Astrocyte (in vitro differentiated cells and primary cell): ENCODE measurements around the gene FBXL16. TPM values are rescaled to one million over a fixed set of nuclear protein-coding genes. Genes with fewer than 3 reads are reported as not detected.

ENCODE experiments used
- DNase-seq: peaks from one replicate; pipeline ENCODE4 v3.0.0-alpha.2; 2010; ENCODE audit warnings: low read depth
- FAIRE-seq: peaks from 2 replicates; lab custom pipeline; 2011; peaks lifted over from hg19 to GRCh38; lab: Jason Lieb, UNC
- H2AFZ ChIP-seq: 2 replicates; pipeline ENCODE4 v1.6.0; 2012; ENCODE audit warnings: low read depth, low read length, inconsistent platforms
- H3K27ac ChIP-seq: 2 replicates; pipeline ENCODE4 v1.5.1; 2011; ENCODE audit warnings: low read depth, low read length, inconsistent platforms
- H3K27me3 ChIP-seq: 2 replicates; pipeline ENCODE4 v1.6.0; 2011; ENCODE audit warnings: low read length, inconsistent platforms; ENCODE audit not compliant: insufficient read depth
- H3K36me3 ChIP-seq: 2 replicates; pipeline ENCODE4 v1.5.1; 2011; ENCODE audit warnings: low read length, inconsistent platforms; ENCODE audit not compliant: insufficient read depth
- H3K4me1 ChIP-seq: 2 replicates; pipeline ENCODE4 v1.5.1; 2011; ENCODE audit warnings: low read length, inconsistent platforms; ENCODE audit not compliant: insufficient read depth
- H3K4me2 ChIP-seq: 2 replicates; pipeline ENCODE4 v1.6.0; 2012; ENCODE audit warnings: low read length, inconsistent platforms
- H3K4me3 ChIP-seq: 2 replicates; pipeline ENCODE4 v1.5.1; 2011; ENCODE audit warnings: low read depth, mild to moderate bottlenecking, low read length, inconsistent platforms; ENCODE audit not compliant: insufficient read depth
- H3K79me2 ChIP-seq: 2 replicates; pipeline ENCODE4 v1.6.0; 2012; ENCODE audit warnings: mild to moderate bottlenecking, low read length, inconsistent platforms; ENCODE audit not compliant: insufficient read depth
- H3K9ac ChIP-seq: 2 replicates; pipeline ENCODE4 v1.6.0; 2012; ENCODE audit warnings: mild to moderate bottlenecking, low read length, inconsistent platforms
- H3K9me3 ChIP-seq: 2 replicates; pipeline ENCODE4 v1.5.1; 2012; ENCODE audit warnings: low read depth, mild to moderate bottlenecking, low read length, inconsistent platforms; ENCODE audit not compliant: insufficient read depth
- H4K20me1 ChIP-seq: 2 replicates; pipeline ENCODE4 v1.6.0; 2012; ENCODE audit warnings: low read length, inconsistent platforms; ENCODE audit not compliant: insufficient read depth
- H3K27ac Mint-ChIP-seq: one replicate; pipeline ENCODE4 v1.8.0; 2021; ENCODE audit warnings: mild to moderate bottlenecking, mixed read lengths; ENCODE audit not compliant: unreplicated experiment
- H3K27me3 Mint-ChIP-seq: one replicate; pipeline ENCODE4 v1.8.0; 2021; ENCODE audit warnings: low read depth, mixed read lengths; ENCODE audit not compliant: unreplicated experiment
- H3K36me3 Mint-ChIP-seq: one replicate; pipeline ENCODE4 v1.8.0; 2021; ENCODE audit warnings: low read depth, mixed read lengths; ENCODE audit not compliant: unreplicated experiment
- H3K4me1 Mint-ChIP-seq: one replicate; pipeline ENCODE4 v1.8.0; 2021; ENCODE audit warnings: low read depth, mixed read lengths; ENCODE audit not compliant: unreplicated experiment
- H3K4me3 Mint-ChIP-seq: one replicate; pipeline ENCODE4 v1.8.0; 2021; ENCODE audit warnings: mild to moderate bottlenecking, moderate library complexity, mixed read lengths; ENCODE audit not compliant: unreplicated experiment
- H3K9me3 Mint-ChIP-seq: one replicate; pipeline ENCODE4 v1.8.0; 2021; ENCODE audit warnings: mild to moderate bottlenecking, mixed read lengths; ENCODE audit not compliant: unreplicated experiment
- CTCF ChIP-seq: IDR thresholded peaks from 2 replicates; pipeline ENCODE4 v1.5.1; 2011; ENCODE audit warnings: low read depth, mild to moderate bottlenecking, inconsistent platforms, low read length, moderate library complexity; ENCODE audit not compliant: insufficient read depth
- EZH2 ChIP-seq: IDR thresholded peaks from 2 replicates; pipeline ENCODE4 v1.6.1; 2012; ENCODE audit warnings: mild to moderate bottlenecking, low read length, inconsistent platforms; ENCODE audit not compliant: insufficient read depth
- total RNA-seq: library from RNA; stranded (reverse); gene quantifications from 2 replicates; pipeline ENCODE4 v1.2.1, GENCODE V29; 2021

The FBXL16 gene
- total RNA-seq, 1 donor from 2014 or later: 5.2 TPM

GRCh38 chr16:658679-659571, 46.7 kb downstream of the FBXL16 start:
- H3K4me1 Mint-ChIP-seq: no peaks in the 10 kb centered on the region
- no peaks in the 10 kb centered on the region for H3K4me1 ChIP-seq

GRCh38 chr16:657487-657886, 48.1 kb downstream of the FBXL16 start:
- Histone ChIP-seq H4K20me1 (no peaks in the 10 kb centered on the region), H3K9ac (no peak overlapping the region), H3K4me2 (no peak overlapping the region), H3K79me2 (no peaks in the 10 kb centered on the region), H3K27me3 (no peaks in the 10 kb centered on the region), H2AFZ (no peak overlapping the region), H3K4me3 (no peak overlapping the region), H3K9me3 (no peaks in the 10 kb centered on the region), H3K36me3 (no peaks in the 10 kb centered on the region), H3K4me1 (no peaks in the 10 kb centered on the region), H3K27ac (no peak overlapping the region)
- Mint-ChIP-seq H3K27me3 (no peaks in the 10 kb centered on the region), H3K9me3 (no peaks in the 10 kb centered on the region), H3K36me3 (peaks cover 3% of the 10 kb centered on the region), H3K4me1 (no peaks in the 10 kb centered on the region), H3K27ac (no peak overlapping the region), H3K4me3 (no peak overlapping the region)
- FAIRE-seq: no peak
- no peak for TF ChIP-seq CTCF
- no peak for TF ChIP-seq EZH2
- no peak for DNase-seq

More at GRCh38 chr16:658679-659571, 46.7 kb downstream of the FBXL16 start:
- DNase-seq: no peak
- Histone ChIP-seq H3K4me3 (no peak overlapping the region), H3K4me2 (no peak overlapping the region), H4K20me1 (no peaks in the 10 kb centered on the region), H3K27me3 (no peaks in the 10 kb centered on the region), H3K36me3 (no peaks in the 10 kb centered on the region), H3K9me3 (no peaks in the 10 kb centered on the region), H3K9ac (no peak overlapping the region), H3K27ac (no peak overlapping the region), H3K79me2 (no peaks in the 10 kb centered on the region), H2AFZ (no peak overlapping the region)
- H3K4me3 Mint-ChIP-seq: no peak overlapping the region
- no peak for TF ChIP-seq EZH2
- no peak for TF ChIP-seq CTCF
- H3K36me3 Mint-ChIP-seq: peaks cover under 1% of the 10 kb centered on the region
- no peaks in the 10 kb centered on the region for H3K27me3 Mint-ChIP-seq
- H3K27ac Mint-ChIP-seq: no peak overlapping the region
- FAIRE-seq: no peak
- H3K9me3 Mint-ChIP-seq: no peaks in the 10 kb centered on the region

GRCh38 chr16:654034-654433, 51.6 kb downstream of the FBXL16 start:
- H3K79me2 ChIP-seq: peaks cover 8% of the 10 kb centered on the region
- no peaks in the 10 kb centered on the region for H4K20me1 ChIP-seq
- H3K27me3 ChIP-seq: no peaks in the 10 kb centered on the region
- no peaks in the 10 kb centered on the region for H3K9me3 Mint-ChIP-seq
- H3K27ac ChIP-seq: no peak overlapping the region
- no peaks in the 10 kb centered on the region for H3K36me3 ChIP-seq
- no peak overlapping the region for H2AFZ ChIP-seq
- no peak for FAIRE-seq
- peaks cover 4% of the 10 kb centered on the region for H3K4me1 ChIP-seq
- H3K4me3 Mint-ChIP-seq: no peak overlapping the region
- no peak overlapping the region for H3K9ac ChIP-seq
- H3K4me3 ChIP-seq: no peak overlapping the region
- no peak for TF ChIP-seq EZH2
- TF ChIP-seq CTCF: no peak
- H3K9me3 ChIP-seq: no peaks in the 10 kb centered on the region
- H3K4me1 Mint-ChIP-seq: no peaks in the 10 kb centered on the region
- H3K27ac Mint-ChIP-seq: no peak overlapping the region
- H3K4me2 ChIP-seq: no peak overlapping the region
- no peak for DNase-seq
- no peaks in the 10 kb centered on the region for H3K27me3 Mint-ChIP-seq
- peaks cover 3% of the 10 kb centered on the region for H3K36me3 Mint-ChIP-seq
